Aorta (tissue), 5 donors: ENCODE results near the gene IFT172. TPM values are rescaled to one million over a fixed set of nuclear protein-coding genes. Genes with fewer than 3 reads are reported as not detected.
A peak's percentile ranks its signal among the peaks of the same experiment; 100 is the strongest.
"Not testable (repeated sequence)": the region's sequence is repeated elsewhere in the genome, so short reads cannot be mapped to it uniquely, and the experiment has no call there.

Source experiments
- ATAC-seq: fragments of 200-7000 bp; cut with Tn5 transposase; one replicate; pipeline ENCODE4 v1.9.1; 2022; ENCODE audit warnings: moderate library complexity; ENCODE audit not compliant: low FRiP score
- DNase-seq, 2 donors: peaks; one replicate each; pipeline ENCODE4 v3.0.0-alpha.2; 2020
- H3K27ac ChIP-seq, 2 donors: one replicate each; pipeline ENCODE4 v1.5.1; 2013; ENCODE audit warnings: low read length in 2 of 2, mild to moderate bottlenecking in 2 of 2, moderate library complexity in 2 of 2, control low read depth in 1 of 2, inconsistent platforms in 1 of 2, low read depth in 1 of 2
- H3K27me3 ChIP-seq, 2 donors: one replicate each; pipeline ENCODE4 v1.6.1; 2013; ENCODE audit warnings: control low read depth in 1 of 2, low read length in 1 of 2, mild to moderate bottlenecking in 1 of 2, moderate library complexity in 1 of 2; ENCODE audit not compliant: insufficient read depth in 2 of 2, control insufficient read depth in 1 of 2
- H3K36me3 ChIP-seq, 2 donors: one replicate each; pipeline ENCODE4 v1.6.1; 2013; ENCODE audit warnings: control low read depth in 1 of 2, low read length in 1 of 2, mild to moderate bottlenecking in 1 of 2; ENCODE audit not compliant: insufficient read depth in 2 of 2, control insufficient read depth in 1 of 2
- H3K4me1 ChIP-seq, 2 donors: one replicate each; pipeline ENCODE4 v1.6.1; 2013; ENCODE audit warnings: low read length in 2 of 2, control low read depth in 1 of 2, mild to moderate bottlenecking in 1 of 2, moderate library complexity in 1 of 2; ENCODE audit not compliant: insufficient read depth in 2 of 2, control insufficient read depth in 1 of 2
- H3K4me3 ChIP-seq, 2 donors: one replicate each; pipeline ENCODE4 v1.5.1; 2013; ENCODE audit warnings: low read length in 2 of 2, control low read depth in 1 of 2, mild to moderate bottlenecking in 1 of 2
- H3K9me3 ChIP-seq: one replicate; pipeline ENCODE4 v1.6.1; 2013; ENCODE audit warnings: mild to moderate bottlenecking, low read length; ENCODE audit not compliant: control insufficient read depth
- WGBS, 2 donors: extraction: QIAGEN DNeasy Blood & Tissue Kit; methylation state at CpG; one replicate each; pipeline ENCODE4 v1.1.7; 2013; 5-methylcytosine and 5-hydroxymethylcytosine counted together
- intact Hi-C, 2 donors: fragments of 100-400 bp; cut with DNase I; formaldehyde crosslinking; loops; one replicate each; pipeline versions ENCODE4 v1.14.2 to v1.15.0; 2022
- long read RNA-seq, 2 donors: library from polyadenylated mRNA; unstranded; transcript quantifications; one replicate each; pipeline ENCODE4 v2.0.0, GENCODE V29; 2020 to 2021
- polyA plus RNA-seq, 2 donors: library from polyadenylated mRNA; stranded (reverse); fragments of 200-250 nt; gene quantifications; one replicate each; pipeline ENCODE4 v1.2.3, GENCODE V29; 2013
- total RNA-seq, 2 donors: library from RNA; stranded (reverse); fragmentation: NEBNext Ultra II Directional; extraction: Animal tissue kit (Norgen Biotek cat#: 25700); gene quantifications; one replicate each; pipeline ENCODE4 v1.2.1, GENCODE V29; 2021
- donor health status: healthy with polysubstance abuse.
- donor health status: Bipolar disorder and iron deficiency.
- donor health status: DM: no; HTN: no; CAD: no.
- donor health status: DM: no; HTN: no; CAD: no.
- donor health status: DM: yes; HTN: yes; CAD: no.

The IFT172 gene
- total RNA-seq (10 to 100 TPM; 24.8 to 45.7 TPM), polyA plus RNA-seq (10 to 100 TPM in 1 of 2 donors, 1 to 10 TPM in 1; 8.1 to 64.9 TPM)
- long read RNA-seq, donor 1, partial matches to known transcripts: 7 of 14 reads
- long read RNA-seq, donor 1, other reads (novel, unspliced or antisense): 5 of 14 reads
- long read RNA-seq, donor 2, full-length matches to known transcripts: 2 of 11 reads
- long read RNA-seq, donor 2, partial matches to known transcripts: 3 of 11 reads
- long read RNA-seq, donor 2, other reads (novel, unspliced or antisense): 6 of 11 reads

- peak within 1 kb of the TSS; percentile 48 to 60 for H3K4me3 ChIP-seq
- DNase-seq: peak; percentile 99
- WGBS, 2 donors: 4% methylated on average over 43 of the region's 43 CpGs
- no peaks in the 10 kb centered on the region for H3K4me1 ChIP-seq
- intact Hi-C loops: loop anchor here (5.0 to 10.0 kb wide), 3 partner anchors 62 to 135 kb away; partner anchors contain the start of genes CCDC121 (in 1 of the 2), GPN1 (in 1 of the 2), NRBP1 (in 1 of the 2) and ZNF512 (in 1 of the 2)
- H3K27ac ChIP-seq: peak within 1 kb of the TSS in 1 of 2 donors; percentile 39
- H3K36me3 ChIP-seq: peaks cover 0 to 3% of the 10 kb centered on the region in 2 donors
- H3K27me3 ChIP-seq: no peaks in the 10 kb centered on the region
- ATAC-seq: peak; percentile 96
- H3K9me3 ChIP-seq: no peaks in the 10 kb centered on the region
Measured at GRCh38 chr2:27489498-27490397, at the start of gene IFT172. IFT172 (minus strand) TSS chr2:27489743; CDS start chr2:27489653, 90 bp downstream.

- H3K9me3 ChIP-seq, H3K4me1 ChIP-seq, H3K4me3 ChIP-seq, ATAC-seq, H3K27me3 ChIP-seq, DNase-seq, H3K36me3 ChIP-seq, intact Hi-C loops, H3K27ac ChIP-seq: not testable (repeated sequence)
- 74 to 86% methylated on average over 4 to 5 of the region's 6 CpGs for WGBS, 2 donors
Measured at GRCh38 chr2:27538839-27539450, 49.4 kb upstream of the IFT172 start.

DNA sequence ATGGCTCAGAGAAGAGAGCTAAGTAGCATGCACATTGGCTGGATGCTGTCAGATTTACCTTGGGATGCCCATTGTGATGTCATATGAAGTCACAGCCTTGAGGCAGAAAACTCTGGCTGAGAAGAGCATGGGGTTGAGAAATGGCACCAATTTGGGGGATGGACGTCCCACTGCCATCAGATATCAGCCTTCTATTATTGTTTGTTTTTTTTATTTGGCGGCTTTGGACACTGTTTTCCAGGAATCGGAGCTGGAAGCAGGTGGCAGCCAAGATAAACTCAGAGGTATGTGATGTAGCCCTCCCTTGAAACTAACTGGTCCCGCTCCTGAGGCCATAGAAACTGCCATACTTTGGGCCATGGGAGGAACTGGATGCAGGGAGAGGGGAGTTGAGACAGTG, 47.7 kb upstream of the IFT172 start:
- 8 to 13% methylated on average over 4 of the region's 4 CpGs for WGBS, 2 donors
- intact Hi-C loops: no loop called here

GRCh38 chr2:27531983-27532382, 42.4 kb upstream of the IFT172 start:
- ATAC-seq (no peak), DNase-seq (no peak)
- Histone ChIP-seq H3K36me3 (no peaks in the 10 kb centered on the region), H3K9me3 (no peaks in the 10 kb centered on the region), H3K4me3 (no peak overlapping the region), H3K27ac (no peak overlapping the region), H3K4me1 (no peaks in the 10 kb centered on the region), H3K27me3 (no peaks in the 10 kb centered on the region)
- intact Hi-C loops: no loop called here
- 82 to 85% methylated on average over 2 of the region's 2 CpGs for WGBS, 2 donors

More for the DNA sequence above, 47.7 kb upstream of the IFT172 start:
- Histone ChIP-seq H3K27ac (no peak overlapping the region), H3K4me3 (no peak overlapping the region), H3K36me3 (no peaks in the 10 kb centered on the region), H3K9me3 (no peaks in the 10 kb centered on the region), H3K4me1 (no peaks in the 10 kb centered on the region), H3K27me3 (no peaks in the 10 kb centered on the region)
- DNase-seq: no peak
- ATAC-seq: no peak

- ATAC-seq (no peak), DNase-seq (no peak)
- intact Hi-C loops: no loop called here
- H3K27me3 ChIP-seq: no peaks in the 10 kb centered on the region
- H3K27ac ChIP-seq: no peak overlapping the region
- 67 to 68% methylated on average over 3 of the region's 3 CpGs for WGBS, 2 donors
- no peaks in the 10 kb centered on the region for H3K4me1 ChIP-seq
- no peaks in the 10 kb centered on the region for H3K9me3 ChIP-seq
- H3K4me3 ChIP-seq: no peak overlapping the region
- H3K36me3 ChIP-seq: no peaks in the 10 kb centered on the region
Measured at GRCh38 chr2:27527182-27527581, 37.6 kb upstream of the IFT172 start.

GRCh38 chr2:27522400-27522945, 32.9 kb upstream of the IFT172 start:
- Histone ChIP-seq H3K27me3 (no peaks in the 10 kb centered on the region), H3K27ac (no peak overlapping the region), H3K9me3 (no peaks in the 10 kb centered on the region), H3K36me3 (no peaks in the 10 kb centered on the region), H3K4me1 (no peaks in the 10 kb centered on the region), H3K4me3 (no peak overlapping the region)
- intact Hi-C loops: no loop called here
- WGBS, 2 donors: 92% methylated on average over 7 of the region's 7 CpGs
- DNase-seq (no peak), ATAC-seq (no peak)

DNA sequence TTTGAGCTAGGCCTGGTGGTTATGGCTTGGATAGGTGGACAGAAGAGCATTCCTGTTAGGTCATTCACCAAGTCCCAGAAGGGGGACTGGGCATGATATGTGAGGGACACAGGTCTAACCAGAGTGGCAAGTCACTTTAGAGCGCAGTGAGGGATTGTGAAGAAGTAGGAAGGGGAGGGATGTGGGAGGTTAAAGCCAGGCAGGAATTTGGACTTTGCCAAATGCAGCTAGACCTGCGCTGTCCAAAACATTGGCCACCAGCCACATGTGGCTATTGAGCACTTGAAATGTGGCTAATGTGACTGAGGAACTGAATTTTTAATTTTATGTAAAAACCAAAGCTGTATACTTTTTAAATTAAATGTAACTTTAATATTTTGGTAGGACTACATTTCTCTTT, 30.8 kb upstream of the IFT172 start:
- H3K27ac ChIP-seq: no peak overlapping the region
- H3K4me1 ChIP-seq: no peaks in the 10 kb centered on the region
- WGBS, 2 donors: 87 to 94% methylated on average over 2 of the region's 2 CpGs
- DNase-seq (no peak), ATAC-seq (no peak)
- H3K27me3 ChIP-seq: no peaks in the 10 kb centered on the region
- H3K4me3 ChIP-seq: no peak overlapping the region
- intact Hi-C loops: no loop called here
- H3K36me3 ChIP-seq: no peaks in the 10 kb centered on the region
- no peaks in the 10 kb centered on the region for H3K9me3 ChIP-seq

DNA sequence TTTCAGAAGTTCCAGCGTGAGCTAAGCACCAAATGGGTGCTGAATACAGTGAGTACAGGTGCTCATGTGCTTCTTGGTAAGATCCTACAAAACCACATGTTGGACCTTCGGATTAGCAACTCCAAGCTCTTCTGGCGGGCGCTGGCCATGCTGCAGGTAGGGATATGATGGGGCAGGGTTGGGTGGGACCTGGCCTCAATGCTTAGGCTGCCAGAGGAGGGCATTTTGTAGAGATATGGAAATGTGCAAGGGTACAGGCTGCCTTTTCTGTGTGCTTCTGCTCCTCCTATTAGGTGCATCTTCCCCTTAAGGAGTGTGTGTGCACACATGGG, 29.2 kb upstream of the IFT172 start:
- Histone ChIP-seq H3K4me3 (no peak overlapping the region), H3K27ac (no peak overlapping the region), H3K9me3 (no peaks in the 10 kb centered on the region), H3K27me3 (no peaks in the 10 kb centered on the region), H3K36me3 (no peaks in the 10 kb centered on the region), H3K4me1 (no peaks in the 10 kb centered on the region)
- intact Hi-C loops: no loop called here
- 81 to 83% methylated on average over 4 of the region's 4 CpGs for WGBS, 2 donors
- ATAC-seq (no peak), DNase-seq (no peak)
